ENCODE data around the gene ZNF557. TPM values are rescaled to one million over a fixed set of nuclear protein-coding genes. Genes with fewer than 3 reads are reported as not detected.
"Not testable (repeated sequence)": the region's sequence is repeated elsewhere in the genome, so short reads cannot be mapped to it uniquely, and the experiment has no call there.

Gene ZNF557
- total RNA-seq, 1 donor from 2014 or later = 11.2 TPM

- H3K27me3 ChIP-seq (ENCODE audit: low read depth); intact Hi-C loops (cut with DNase I): not testable (repeated sequence)
Measured at GRCh38 chr19:7058576-7058975, 10.9 kb upstream of the ZNF557 start, which contains the start of gene MBD3L3. MBD3L3 (minus strand) TSS chr19:7058676; CDS start chr19:7058605, 71 bp downstream.

GRCh38 chr19:7059977-7060376 is 9.5 kb upstream of the ZNF557 start:
- intact Hi-C loops (cut with DNase I); DNase-seq; H3K4me3 ChIP-seq; H3K9me3 ChIP-seq; H3K4me1 ChIP-seq; H3K27me3 ChIP-seq (ENCODE audit: low read depth); ATAC-seq; H3K36me3 ChIP-seq; H3K27ac ChIP-seq: not testable (repeated sequence)

More at GRCh38 chr19:7058576-7058975, 10.9 kb upstream of the ZNF557 start, which contains the start of gene MBD3L3:
- not testable (repeated sequence) for H3K36me3 ChIP-seq, H3K4me3 ChIP-seq, H3K4me1 ChIP-seq, H3K9me3 ChIP-seq, ATAC-seq, H3K27ac ChIP-seq, DNase-seq

DNA sequence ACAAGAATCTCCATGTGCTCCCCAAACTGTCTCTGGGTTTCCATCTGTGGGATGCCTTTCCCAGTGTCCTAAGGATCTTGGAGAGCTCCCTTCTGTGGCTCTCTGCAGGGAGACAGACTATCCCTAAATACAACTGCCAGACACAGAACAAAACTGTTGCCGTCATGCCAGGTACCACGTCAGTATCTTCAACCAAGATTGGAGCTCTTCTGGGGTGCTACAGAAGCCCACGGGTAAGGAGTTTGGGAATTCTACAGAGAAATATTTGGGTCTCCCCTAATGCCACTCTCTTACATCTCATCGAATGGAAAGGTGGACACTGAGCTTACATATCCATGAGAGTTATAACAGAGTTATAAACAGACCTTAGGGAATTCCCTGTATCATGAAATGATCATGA is 6.2 kb upstream of the ZNF557 start:
- H3K9me3 ChIP-seq = no peaks in the 10 kb centered on the region
- no peak overlapping the region for H3K4me3 ChIP-seq
- H3K36me3 ChIP-seq = no peaks in the 10 kb centered on the region
- ATAC-seq (no peak), DNase-seq (no peak)
- H3K27ac ChIP-seq = no peak overlapping the region
- H3K4me1 ChIP-seq = no peaks in the 10 kb centered on the region
- no peak for TF ChIP-seq CTCF (IDR thresholded peaks at IDR 0.05)
- no peaks in the 10 kb centered on the region for H3K27me3 ChIP-seq (ENCODE audit: low read depth)
- intact Hi-C loops (cut with DNase I) = no loop called here

DNA sequence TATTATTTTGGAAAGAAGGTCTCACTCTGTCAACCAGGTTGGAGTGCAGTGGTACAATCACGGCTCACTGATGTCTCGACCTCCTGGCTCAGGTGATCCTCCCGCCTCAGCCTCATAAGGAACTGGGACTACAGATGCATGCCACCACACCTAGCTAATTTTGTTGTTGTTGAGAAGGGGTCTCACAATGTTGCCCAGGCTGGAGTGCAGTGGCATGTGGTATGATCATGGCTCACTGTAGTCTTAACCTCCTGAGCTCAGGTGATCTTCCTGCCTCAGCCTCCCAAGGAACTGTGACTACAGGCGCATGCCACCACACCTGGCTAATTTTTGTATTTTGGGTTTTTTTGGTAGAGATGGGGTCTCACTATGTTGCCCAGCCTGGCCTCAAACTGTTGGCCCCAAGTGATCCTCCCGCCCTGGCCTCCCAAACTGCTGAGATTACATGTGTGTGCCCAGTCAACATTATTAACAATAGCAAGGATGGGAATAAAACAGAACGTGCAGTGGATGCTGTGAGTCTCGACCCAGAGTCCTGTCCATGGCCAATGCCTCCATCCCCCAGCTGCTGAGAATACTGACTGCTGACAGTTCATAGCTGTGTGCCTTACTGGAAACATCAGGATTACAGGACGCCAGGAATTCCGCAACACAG is 5.6 kb upstream of the ZNF557 start:
- Histone ChIP-seq H3K27ac (no peak overlapping the region), H3K4me1 (no peaks in the 10 kb centered on the region), H3K36me3 (no peaks in the 10 kb centered on the region), H3K4me3 (no peak overlapping the region), H3K27me3 (ENCODE audit: low read depth) (no peaks in the 10 kb centered on the region), H3K9me3 (no peaks in the 10 kb centered on the region)
- intact Hi-C loops (cut with DNase I) = no loop called here
- ATAC-seq (no peak), DNase-seq (no peak)
- TF ChIP-seq CTCF (IDR thresholded peaks at IDR 0.05) = no peak

DNA sequence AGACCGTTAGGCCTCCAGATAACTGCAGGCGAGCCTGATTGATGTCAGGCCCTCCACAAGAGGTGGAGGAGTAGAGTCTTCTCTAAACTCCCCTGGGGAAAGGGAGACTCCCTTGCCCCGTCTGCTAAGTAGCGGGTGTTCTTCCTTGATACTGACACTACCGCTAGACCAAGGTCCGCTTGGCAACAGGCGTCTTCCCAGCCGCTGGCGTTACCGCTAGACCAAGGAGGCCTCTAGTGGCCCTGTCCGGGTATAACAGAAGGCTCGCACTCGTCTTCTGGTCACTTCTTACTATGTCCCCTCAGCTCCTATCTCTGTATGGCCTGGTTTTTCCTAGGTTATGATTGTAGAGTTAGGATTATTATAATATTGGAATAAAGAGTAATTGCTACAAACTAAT is 2.4 kb upstream of the ZNF557 start:
- H3K27me3 ChIP-seq (ENCODE audit: low read depth); ATAC-seq; H3K27ac ChIP-seq; H3K9me3 ChIP-seq; DNase-seq; intact Hi-C loops (cut with DNase I); H3K4me3 ChIP-seq: not testable (repeated sequence)
- Histone ChIP-seq H3K4me1 (peaks cover 15% of the 10 kb centered on the region), H3K36me3 (peaks cover 14% of the 10 kb centered on the region)

- H3K4me1 ChIP-seq = peaks cover 15% of the 10 kb centered on the region
- intact Hi-C loops (cut with DNase I) = no loop called here
- ATAC-seq (no peak), DNase-seq (no peak)
- H3K27ac ChIP-seq = no peak overlapping the region
- peaks cover 20% of the 10 kb centered on the region for H3K36me3 ChIP-seq
- H3K4me3 ChIP-seq = no peak overlapping the region
- no peaks in the 10 kb centered on the region for H3K9me3 ChIP-seq
- no peaks in the 10 kb centered on the region for H3K27me3 ChIP-seq (ENCODE audit: low read depth)
- no peak for TF ChIP-seq CTCF (IDR thresholded peaks at IDR 0.05)
Measured at GRCh38 chr19:7067716-7068115, 1.8 kb upstream of the ZNF557 start.

- no peak for TF ChIP-seq CTCF (IDR thresholded peaks at IDR 0.05)
- no peak for DNase-seq
- Histone ChIP-seq H3K4me1 (peaks cover 15% of the 10 kb centered on the region), H3K9me3 (no peaks in the 10 kb centered on the region), H3K27ac (no peak overlapping the region), H3K27me3 (ENCODE audit: low read depth) (no peaks in the 10 kb centered on the region), H3K4me3 (no peak overlapping the region), H3K36me3 (peaks cover 29% of the 10 kb centered on the region)
- intact Hi-C loops (cut with DNase I) = no loop called here
- no peak for ATAC-seq
Measured at GRCh38 chr19:7068599-7068998, 904 bp upstream of the ZNF557 start.

Measured in lower lobe of right lung (tissue), 2 donors.